GM23248 (cell line): ENCODE measurements around the gene POLG. TPM values are rescaled to one million over a fixed set of nuclear protein-coding genes. Genes with fewer than 3 reads are reported as not detected.

Experiments used
- DNase-seq: peaks from one replicate; pipeline ENCODE4 v3.0.0-alpha.2; 2015
- H2AFZ ChIP-seq: fragments of 200-600 bp; sonication (generic); 2 replicates; pipeline ENCODE4 v1.6.1; 2016; ENCODE audit warnings: antibody characterized with exemption
- H3F3A ChIP-seq: fragments of 200-600 bp; sonication (generic); 2 replicates; pipeline ENCODE4 v1.6.1; 2016; ENCODE audit warnings: mild to moderate bottlenecking, antibody characterized with exemption, mixed run types; ENCODE audit not compliant: insufficient read depth
- H3K27ac ChIP-seq: fragments of 200-600 bp; sonication (generic); 2 replicates; pipeline ENCODE4 v1.5.1; 2016; ENCODE audit warnings: mild to moderate bottlenecking
- H3K27me3 ChIP-seq: fragments of 200-600 bp; sonication (generic); replicated peaks from 2 replicates; pipeline ENCODE4 v1.6.1; 2016; ENCODE audit warnings: mild to moderate bottlenecking; ENCODE audit not compliant: insufficient read depth
- H3K36me3 ChIP-seq: fragments of 200-600 bp; sonication (generic); 2 replicates; pipeline ENCODE4 v1.6.1; 2016; ENCODE audit warnings: low read depth, mild to moderate bottlenecking
- H3K4me1 ChIP-seq: fragments of 200-600 bp; sonication (generic); 2 replicates; pipeline ENCODE4 v1.6.1; 2016; ENCODE audit warnings: mild to moderate bottlenecking; ENCODE audit not compliant: insufficient read depth
- H3K4me2 ChIP-seq: fragments of 200-600 bp; sonication (generic); one replicate; pipeline ENCODE4 v1.6.1; 2016; ENCODE audit warnings: mild to moderate bottlenecking; ENCODE audit not compliant: unreplicated experiment
- H3K4me3 ChIP-seq: fragments of 200-600 bp; sonication (generic); 2 replicates; pipeline ENCODE4 v1.5.1; 2016; ENCODE audit warnings: mild to moderate bottlenecking
- H3K79me2 ChIP-seq: fragments of 200-600 bp; sonication (generic); 2 replicates; pipeline ENCODE4 v1.6.1; 2016; ENCODE audit warnings: mild to moderate bottlenecking; ENCODE audit not compliant: insufficient read depth
- H3K9ac ChIP-seq: fragments of 200-600 bp; sonication (generic); 2 replicates; pipeline ENCODE4 v1.6.1; 2016; ENCODE audit warnings: mild to moderate bottlenecking
- H3K9me2 ChIP-seq: fragments of 200-600 bp; sonication (generic); 2 replicates; pipeline ENCODE4 v1.6.1; 2016; ENCODE audit warnings: mixed run types, mild to moderate bottlenecking, moderate library complexity; ENCODE audit not compliant: insufficient read depth
- H3K9me3 ChIP-seq: fragments of 200-600 bp; sonication (generic); one replicate; pipeline ENCODE4 v1.6.1; 2017; ENCODE audit warnings: low read depth
- H4K20me1 ChIP-seq: fragments of 200-600 bp; sonication (generic); 2 replicates; pipeline ENCODE4 v1.6.0; 2016; ENCODE audit not compliant: insufficient read depth
- EZH2 ChIP-seq: fragments of 200-600 bp; sonication (generic); IDR thresholded peaks from 2 replicates; pipeline ENCODE4 v1.6.1; 2018; ENCODE audit warnings: antibody characterized with exemption, mild to moderate bottlenecking; ENCODE audit not compliant: insufficient read depth, poor library complexity, severe bottlenecking
- EZH2phosphoT487 ChIP-seq: fragments of 200-600 bp; sonication (generic); IDR thresholded peaks from 2 replicates; pipeline ENCODE4 v1.6.1; 2018; ENCODE audit warnings: antibody characterized with exemption, moderate library complexity, mild to moderate bottlenecking, low read depth; ENCODE audit not compliant: insufficient read depth
- WGBS, 2 experiments: methylation state at CpG; one replicate each; pipeline ENCODE4 v1.1.6; 2015 to 2017; ENCODE audit warnings: low lambda C conversion rate in 2 of 2, low coverage in 1 of 2; ENCODE audit errors: missing lambda C conversion rate in 2 of 2; 5-methylcytosine and 5-hydroxymethylcytosine counted together
- in situ Hi-C: fragments of 300-500 bp; cut with MboI; formaldehyde crosslinking; loops from 2 replicates; pipeline ENCODE4 v1.15.0; 2020
- polyA plus RNA-seq: library from polyadenylated mRNA; unstranded; fragments of >200 nt; fragmentation: Nextera tagmentation; extraction: Ambion mirVana; gene quantifications from 2 replicates; pipeline ENCODE4 v1.2.1, GENCODE V29; 2016
- total RNA-seq: library from RNA; depleted of rRNA; stranded (reverse); fragments of >200 nt; shearing (Covaris generic); gene quantifications from 2 replicates; pipeline ENCODE4 v1.2.3, GENCODE V29; 2014

Gene POLG
- total and polyA plus RNA-seq, 2 experiments from 2014 or later: 18.7 to 66.7 TPM

DNA sequence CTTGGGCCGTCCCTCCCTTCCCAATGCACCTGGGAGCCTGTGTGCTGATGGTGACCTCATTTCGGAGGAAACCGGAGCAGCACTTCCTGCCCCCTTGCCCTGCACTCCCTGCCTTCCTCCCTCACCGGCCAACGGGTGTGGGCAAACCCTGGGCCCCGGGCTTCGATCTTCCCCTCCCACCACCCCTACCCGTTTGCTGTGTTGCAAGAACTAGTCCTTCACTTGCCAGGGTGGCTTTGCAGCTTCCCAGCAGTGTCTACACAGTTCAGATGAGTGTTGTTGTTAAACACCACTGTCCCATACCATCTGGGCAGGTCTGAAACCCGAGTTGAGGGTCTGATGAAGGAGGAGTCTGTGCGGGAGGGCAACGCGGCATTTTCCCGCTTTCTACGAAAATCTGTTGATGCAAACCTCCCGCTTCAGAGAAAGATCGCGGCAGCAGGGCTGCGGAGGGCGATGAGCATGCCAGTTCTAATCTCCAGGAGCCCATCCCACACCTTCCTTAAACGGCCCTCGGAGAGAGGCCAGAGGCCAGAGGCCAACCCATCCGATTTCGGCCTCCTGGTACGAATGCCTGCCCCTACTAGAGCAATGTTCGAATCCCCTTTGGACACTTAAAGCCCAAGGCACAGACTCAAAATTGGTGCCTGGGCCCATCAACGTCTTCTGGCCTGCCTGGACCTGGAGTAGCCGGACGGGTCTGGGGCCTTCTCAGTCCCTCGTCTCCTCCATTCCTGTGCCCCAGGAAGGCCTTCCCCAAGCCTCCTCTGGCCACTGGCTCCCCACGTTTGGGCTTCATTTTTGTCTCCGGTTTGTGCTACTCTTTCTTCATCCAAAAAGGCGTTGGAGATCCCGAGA lies 35.7 kb upstream of the POLG start:
- 9 to 13% methylated on average over 33 of the region's 33 CpGs for WGBS, 2 experiments
- Histone ChIP-seq H3K4me2 (no peak overlapping the region), H2AFZ (no peak overlapping the region)

GRCh38 chr15:89369341-89369947 lies 34.8 kb upstream of the POLG start:
- no peak overlapping the region for H3K4me2 ChIP-seq
- H3K27ac ChIP-seq: no peak overlapping the region
- H4K20me1 ChIP-seq: no peaks in the 10 kb centered on the region
- no peaks in the 10 kb centered on the region for H3K79me2 ChIP-seq
- H3F3A ChIP-seq: no peaks in the 10 kb centered on the region
- no peak for DNase-seq
- no peaks in the 10 kb centered on the region for H3K9me2 ChIP-seq
- WGBS, 2 experiments: 21 to 33% methylated on average over 3 of the region's 3 CpGs
- H3K4me3 ChIP-seq: no peak overlapping the region
- H3K27me3 ChIP-seq: peaks cover 95% of the 10 kb centered on the region
- H3K36me3 ChIP-seq: no peaks in the 10 kb centered on the region
- in situ Hi-C loops: loop anchor here (10.0 kb wide), 1 partner anchor 55 kb away; no protein-coding TSS in a partner anchor
- H2AFZ ChIP-seq: no peak overlapping the region
- H3K9ac ChIP-seq: no peak overlapping the region
- TF ChIP-seq EZH2 (peak; percentile 36), EZH2phosphoT487 (0 out of 2 replicates have a peak, but pooled peaks have one; percentile 24)
- H3K9me3 ChIP-seq: no peaks in the 10 kb centered on the region
- no peaks in the 10 kb centered on the region for H3K4me1 ChIP-seq

More for the DNA sequence above, 35.7 kb upstream of the POLG start:
- in situ Hi-C loops: no loop called here
- Histone ChIP-seq H3F3A (no peaks in the 10 kb centered on the region), H3K9me2 (no peaks in the 10 kb centered on the region), H3K4me1 (no peaks in the 10 kb centered on the region), H3K27me3 (peaks cover 96% of the 10 kb centered on the region), H3K4me3 (no peak overlapping the region), H3K9ac (no peak overlapping the region), H3K9me3 (no peaks in the 10 kb centered on the region), H4K20me1 (no peaks in the 10 kb centered on the region), H3K27ac (no peak overlapping the region), H3K79me2 (no peaks in the 10 kb centered on the region), H3K36me3 (no peaks in the 10 kb centered on the region)
- DNase-seq: no peak
- TF ChIP-seq EZH2: no peak
- no peak; the same call in 1 of the 2 replicates for TF ChIP-seq EZH2phosphoT487

DNA sequence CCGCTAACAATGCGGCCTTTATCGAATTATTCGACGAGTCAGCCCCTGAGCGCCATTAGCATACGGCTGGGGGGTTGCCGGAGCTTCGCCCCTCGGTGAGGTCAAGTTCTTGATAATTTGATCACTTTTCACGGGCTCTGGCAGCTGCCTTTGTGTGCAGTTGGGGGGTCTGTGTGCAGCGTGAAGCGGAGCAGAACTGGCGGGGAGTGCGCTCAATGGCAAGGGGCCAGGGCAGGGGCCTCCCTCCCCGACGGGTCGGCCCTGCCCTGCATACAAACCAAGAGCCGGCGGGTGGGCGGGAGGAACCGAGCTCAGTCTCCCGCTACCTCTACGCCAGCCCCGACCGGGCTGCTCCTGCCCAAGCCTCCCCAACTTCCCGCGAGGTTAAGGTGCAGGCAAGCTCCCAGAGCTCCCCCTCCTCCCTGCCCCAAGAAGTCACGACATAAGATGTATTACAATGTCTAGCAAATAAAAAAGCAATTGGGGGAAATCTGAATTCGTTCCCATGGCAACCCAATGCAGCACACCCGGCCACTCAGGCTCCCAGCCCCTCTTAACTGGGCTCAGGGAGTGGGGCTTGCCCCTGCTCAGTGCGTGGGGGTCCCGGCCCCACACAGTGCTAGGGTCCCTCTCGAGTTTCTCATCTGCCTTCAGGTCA lies 34.1 kb upstream of the POLG start:
- Histone ChIP-seq H3K27ac (no peak overlapping the region), H3K4me1 (no peaks in the 10 kb centered on the region), H3F3A (no peaks in the 10 kb centered on the region), H3K9ac (no peak overlapping the region), H3K36me3 (no peaks in the 10 kb centered on the region), H3K9me2 (no peaks in the 10 kb centered on the region), H3K79me2 (no peaks in the 10 kb centered on the region), H2AFZ (no peak overlapping the region), H3K4me3 (no peak overlapping the region), H4K20me1 (no peaks in the 10 kb centered on the region), H3K4me2 (no peak overlapping the region), H3K27me3 (peaks cover 95% of the 10 kb centered on the region), H3K9me3 (no peaks in the 10 kb centered on the region)
- in situ Hi-C loops: loop anchor here (10.0 kb wide), 1 partner anchor 56 kb away; no protein-coding TSS in a partner anchor
- DNase-seq: no peak
- 4 to 7% methylated on average over 23 to 34 of the region's 34 CpGs for WGBS, 2 experiments
- TF ChIP-seq EZH2 (peak; percentile 78), EZH2phosphoT487 (no peak)
